SK-N-MC (cell line): ENCODE results near the gene ERG.

ENCODE experiments used
- EZH2 ChIP-seq: fragments of 200-600 bp; sonication (generic); IDR thresholded peaks from one replicate; pipeline ENCODE4 v1.6.1; 2017; ENCODE audit warnings: antibody characterized with exemption
- FOXP2 ChIP-seq: optimal IDR thresholded peaks from 2 replicates; pipeline ENCODE3; 2011; ENCODE audit warnings: mild to moderate bottlenecking, moderate library complexity; ENCODE audit not compliant: insufficient read depth; ENCODE audit errors: extremely low read length, control extremely low read depth
- POLR2AphosphoS5 ChIP-seq: IDR thresholded peaks from 2 replicates; pipeline ENCODE4 v1.6.1; 2012; ENCODE audit warnings: mild to moderate bottlenecking, low read depth, low read length, borderline replicate concordance

GRCh38 chr21:38410466-38410865 is 87.8 kb downstream of the ERG start:
- TF ChIP-seq POLR2AphosphoS5, result no peak
- no peak for TF ChIP-seq EZH2
- no peak for TF ChIP-seq FOXP2
